ENCODE measurements around the gene UTP20. TPM values are rescaled to one million over a fixed set of nuclear protein-coding genes. Genes with fewer than 3 reads are reported as not detected.

Gene UTP20
- total and polyA plus RNA-seq, 9 donors: 6.8 to 14.8 (median 12.0) TPM

- DNase-seq: no peak
- H3K27ac ChIP-seq (ENCODE audit: low read length): no peak overlapping the region
- H3K27me3 ChIP-seq (ENCODE audit: control insufficient read depth, insufficient read depth, low read length): no peaks in the 10 kb centered on the region
- H3K36me3 ChIP-seq (ENCODE audit: control insufficient read depth, insufficient read depth, low read length): peaks cover 24% of the 10 kb centered on the region
- H3K9me3 ChIP-seq (replicated peaks; ENCODE audit: control insufficient read depth, low read depth, low read length): no peaks in the 10 kb centered on the region
- no peak overlapping the region for H3K4me3 ChIP-seq (ENCODE audit: low read length)
- no peaks in the 10 kb centered on the region for H3K4me1 ChIP-seq (ENCODE audit: control insufficient read depth, insufficient read depth, low read length)
These were observed 42.6 kb downstream of the UTP20 start for GRCh38 chr12:101322480-101322879.

GRCh38 chr12:101323255-101323654 is 43.4 kb downstream of the UTP20 start:
- Histone ChIP-seq H3K27ac (ENCODE audit: low read length) (no peak overlapping the region), H3K4me3 (ENCODE audit: low read length) (no peak overlapping the region), H3K4me1 (ENCODE audit: control insufficient read depth, insufficient read depth, low read length) (no peaks in the 10 kb centered on the region), H3K9me3 (replicated peaks; ENCODE audit: control insufficient read depth, low read depth, low read length) (no peaks in the 10 kb centered on the region), H3K36me3 (ENCODE audit: control insufficient read depth, insufficient read depth, low read length) (peaks cover 22% of the 10 kb centered on the region), H3K27me3 (ENCODE audit: control insufficient read depth, insufficient read depth, low read length) (no peaks in the 10 kb centered on the region)
- no peak for DNase-seq
- no CpG with 5 or more reads among the region's 1 CpG for WGBS (ENCODE audit: insufficient coverage)

- Histone ChIP-seq H3K4me3 (ENCODE audit: low read length) (no peak overlapping the region), H3K9me3 (replicated peaks; ENCODE audit: control insufficient read depth, low read depth, low read length) (no peaks in the 10 kb centered on the region), H3K27me3 (ENCODE audit: control insufficient read depth, insufficient read depth, low read length) (no peaks in the 10 kb centered on the region), H3K36me3 (ENCODE audit: control insufficient read depth, insufficient read depth, low read length) (peaks cover 28% of the 10 kb centered on the region), H3K4me1 (ENCODE audit: control insufficient read depth, insufficient read depth, low read length) (no peaks in the 10 kb centered on the region), H3K27ac (ENCODE audit: low read length) (no peak overlapping the region)
- no CpG with 5 or more reads among the region's 3 CpGs for WGBS (ENCODE audit: insufficient coverage)
- no peak for DNase-seq
These were observed 45.7 kb downstream of the UTP20 start for GRCh38 chr12:101325590-101325989.

GRCh38 chr12:101327051-101327450 is 47.1 kb downstream of the UTP20 start:
- WGBS (ENCODE audit: insufficient coverage): 98% methylated on average over 6 of the region's 8 CpGs
- DNase-seq: no peak
- H3K9me3 ChIP-seq (replicated peaks; ENCODE audit: control insufficient read depth, low read depth, low read length): no peaks in the 10 kb centered on the region

GRCh38 chr12:101327546-101327945 is 47.6 kb downstream of the UTP20 start:
- WGBS (ENCODE audit: insufficient coverage): no CpG with 5 or more reads among the region's 2 CpGs
- Histone ChIP-seq H3K4me3 (ENCODE audit: low read length) (no peak overlapping the region), H3K27me3 (ENCODE audit: control insufficient read depth, insufficient read depth, low read length) (no peaks in the 10 kb centered on the region), H3K27ac (ENCODE audit: low read length) (no peak overlapping the region), H3K4me1 (ENCODE audit: control insufficient read depth, insufficient read depth, low read length) (no peaks in the 10 kb centered on the region), H3K9me3 (replicated peaks; ENCODE audit: control insufficient read depth, low read depth, low read length) (no peaks in the 10 kb centered on the region), H3K36me3 (ENCODE audit: control insufficient read depth, insufficient read depth, low read length) (peaks cover 25% of the 10 kb centered on the region)
- DNase-seq: no peak

More at GRCh38 chr12:101327051-101327450, 47.1 kb downstream of the UTP20 start:
- H3K4me3 ChIP-seq (ENCODE audit: low read length): no peak overlapping the region
- peaks cover 25% of the 10 kb centered on the region for H3K36me3 ChIP-seq (ENCODE audit: control insufficient read depth, insufficient read depth, low read length)
- H3K27ac ChIP-seq (ENCODE audit: low read length): no peak overlapping the region
- no peaks in the 10 kb centered on the region for H3K27me3 ChIP-seq (ENCODE audit: control insufficient read depth, insufficient read depth, low read length)
- H3K4me1 ChIP-seq (ENCODE audit: control insufficient read depth, insufficient read depth, low read length): no peaks in the 10 kb centered on the region

- no peak overlapping the region for H3K4me3 ChIP-seq (ENCODE audit: low read length)
- no peaks in the 10 kb centered on the region for H3K4me1 ChIP-seq (ENCODE audit: control insufficient read depth, insufficient read depth, low read length)
- H3K27ac ChIP-seq (ENCODE audit: low read length): no peak overlapping the region
- DNase-seq: no peak
- no CpG with 5 or more reads among the region's 3 CpGs for WGBS (ENCODE audit: insufficient coverage)
- H3K9me3 ChIP-seq (replicated peaks; ENCODE audit: control insufficient read depth, low read depth, low read length): no peaks in the 10 kb centered on the region
- H3K36me3 ChIP-seq (ENCODE audit: control insufficient read depth, insufficient read depth, low read length): peaks cover 25% of the 10 kb centered on the region
- H3K27me3 ChIP-seq (ENCODE audit: control insufficient read depth, insufficient read depth, low read length): no peaks in the 10 kb centered on the region
These were observed 49.0 kb downstream of the UTP20 start for GRCh38 chr12:101328917-101329316.

- no CpG with 5 or more reads among the region's 1 CpG for WGBS (ENCODE audit: insufficient coverage)
- H3K36me3 ChIP-seq (ENCODE audit: control insufficient read depth, insufficient read depth, low read length): peaks cover 24% of the 10 kb centered on the region
- no peak for DNase-seq
These were observed 50.7 kb downstream of the UTP20 start for GRCh38 chr12:101330631-101331030.

GRCh38 chr12:101336437-101336836 is 56.5 kb downstream of the UTP20 start:
- DNase-seq: no peak
- Histone ChIP-seq H3K4me1 (ENCODE audit: control insufficient read depth, insufficient read depth, low read length) (no peaks in the 10 kb centered on the region), H3K27ac (ENCODE audit: low read length) (no peak overlapping the region), H3K36me3 (ENCODE audit: control insufficient read depth, insufficient read depth, low read length) (peaks cover 24% of the 10 kb centered on the region), H3K9me3 (replicated peaks; ENCODE audit: control insufficient read depth, low read depth, low read length) (no peaks in the 10 kb centered on the region), H3K27me3 (ENCODE audit: control insufficient read depth, insufficient read depth, low read length) (no peaks in the 10 kb centered on the region), H3K4me3 (ENCODE audit: low read length) (no peak overlapping the region)
- no CpG with 5 or more reads among the region's 2 CpGs for WGBS (ENCODE audit: insufficient coverage)

More at GRCh38 chr12:101330631-101331030, 50.7 kb downstream of the UTP20 start:
- Histone ChIP-seq H3K4me1 (ENCODE audit: control insufficient read depth, insufficient read depth, low read length) (no peaks in the 10 kb centered on the region), H3K9me3 (replicated peaks; ENCODE audit: control insufficient read depth, low read depth, low read length) (no peaks in the 10 kb centered on the region), H3K27ac (ENCODE audit: low read length) (no peak overlapping the region), H3K4me3 (ENCODE audit: low read length) (no peak overlapping the region), H3K27me3 (ENCODE audit: control insufficient read depth, insufficient read depth, low read length) (no peaks in the 10 kb centered on the region)

- no peak overlapping the region for H3K27ac ChIP-seq (ENCODE audit: low read length)
- peaks cover 27% of the 10 kb centered on the region for H3K36me3 ChIP-seq (ENCODE audit: control insufficient read depth, insufficient read depth, low read length)
- no CpG with 5 or more reads among the region's 4 CpGs for WGBS (ENCODE audit: insufficient coverage)
- H3K27me3 ChIP-seq (ENCODE audit: control insufficient read depth, insufficient read depth, low read length): no peaks in the 10 kb centered on the region
- no peak overlapping the region for H3K4me3 ChIP-seq (ENCODE audit: low read length)
- no peaks in the 10 kb centered on the region for H3K9me3 ChIP-seq (replicated peaks; ENCODE audit: control insufficient read depth, low read depth, low read length)
- no peak for DNase-seq
- H3K4me1 ChIP-seq (ENCODE audit: control insufficient read depth, insufficient read depth, low read length): no peaks in the 10 kb centered on the region
These were observed 58.2 kb downstream of the UTP20 start for GRCh38 chr12:101338087-101338486.

- WGBS (ENCODE audit: insufficient coverage): 83% methylated on average over 1 of the region's 3 CpGs
- no peaks in the 10 kb centered on the region for H3K9me3 ChIP-seq (replicated peaks; ENCODE audit: control insufficient read depth, low read depth, low read length)
- no peak for DNase-seq
- H3K27me3 ChIP-seq (ENCODE audit: control insufficient read depth, insufficient read depth, low read length): no peaks in the 10 kb centered on the region
- no peak overlapping the region for H3K27ac ChIP-seq (ENCODE audit: low read length)
- no peaks in the 10 kb centered on the region for H3K4me1 ChIP-seq (ENCODE audit: control insufficient read depth, insufficient read depth, low read length)
- no peak overlapping the region for H3K4me3 ChIP-seq (ENCODE audit: low read length)
- peaks cover 29% of the 10 kb centered on the region for H3K36me3 ChIP-seq (ENCODE audit: control insufficient read depth, insufficient read depth, low read length)
These were observed 64.0 kb downstream of the UTP20 start for GRCh38 chr12:101343893-101344292.

- Histone ChIP-seq H3K9me3 (replicated peaks; ENCODE audit: control insufficient read depth, low read depth, low read length) (no peaks in the 10 kb centered on the region), H3K36me3 (ENCODE audit: control insufficient read depth, insufficient read depth, low read length) (peaks cover 28% of the 10 kb centered on the region), H3K27ac (ENCODE audit: low read length) (no peak overlapping the region), H3K27me3 (ENCODE audit: control insufficient read depth, insufficient read depth, low read length) (no peaks in the 10 kb centered on the region), H3K4me1 (ENCODE audit: control insufficient read depth, insufficient read depth, low read length) (no peaks in the 10 kb centered on the region), H3K4me3 (ENCODE audit: low read length) (no peak overlapping the region)
- DNase-seq: no peak
- WGBS (ENCODE audit: insufficient coverage): no CpG with 5 or more reads among the region's 4 CpGs
These were observed 71.8 kb downstream of the UTP20 start for GRCh38 chr12:101351682-101352081.
